HCT116 (cell line): ENCODE results near the gene ZBTB16. TPM values are rescaled to one million over a fixed set of nuclear protein-coding genes. Genes with fewer than 3 reads are reported as not detected.

ENCODE experiments used
- ATAC-seq: fragments of 200-7000 bp; cut with Tn5 transposase; 2 replicates; pipeline ENCODE4 v1.9.1; 2020; ENCODE audit warnings: mild to moderate bottlenecking, moderate library complexity
- BruUV-seq: library from RNA; stranded (reverse); fragments of 400-500 nt; replicated peaks from 2 replicates; lab custom pipeline; 2021; lab: Mats Ljungman, UMichigan
- CTCF ChIA-PET: fragments of 300-600 bp; sonication (Branson Sonifier 250); formaldehyde crosslinking; loops from one replicate; lab custom pipeline; 2021; ENCODE audit warnings: antibody characterized with exemption; lab: Charles Lee
- POLR2A ChIA-PET: fragments of 300-600, 350-600 bp; sonication (Branson Sonifier 250); formaldehyde crosslinking; loops from one replicate; lab custom pipeline; 2021; ENCODE audit warnings: antibody characterized with exemption; lab: Charles Lee
- RAD21 ChIA-PET, 2 experiments: fragments of 300-600 bp; sonication (Branson Sonifier 250); formaldehyde crosslinking; loops; one replicate each; lab custom pipeline; 2023; ENCODE audit warnings: low total read pairs in 2 of 2; ENCODE audit not compliant: uncharacterized antibody in 2 of 2, unreplicated experiment in 2 of 2, low non-redundant PET in 1 of 2; lab: Charles Lee
- DNase-seq: peaks from one replicate; pipeline ENCODE4 v3.0.0-alpha.2; 2010; ENCODE audit warnings: low read depth, low spot score
- H2AFZ ChIP-seq: fragments of 200-600 bp; shearing (Covaris generic), sonication (generic); 2 replicates; pipeline ENCODE4 v1.6.1; 2017; ENCODE audit warnings: low read depth, mixed run types, mixed read lengths, antibody characterized with exemption, low read length; ENCODE audit not compliant: poor library complexity, severe bottlenecking
- H3K27ac ChIP-seq: 2 replicates; pipeline ENCODE4 v1.5.1; 2012; ENCODE audit warnings: low read depth, low read length
- H3K27me3 ChIP-seq: fragments of 200-600 bp; sonication (generic); 2 replicates; pipeline ENCODE4 v1.6.1; 2016; ENCODE audit warnings: mixed run types, low read length, mixed read lengths; ENCODE audit not compliant: insufficient read depth
- H3K36me3 ChIP-seq, 2 experiments: fragments of 200-500 bp in 1 of 2; fragments of 200-600 bp in 1 of 2; sonication (Bioruptor generic) in 1 of 2; sonication (generic) in 1 of 2; 2 replicates each; pipeline versions ENCODE4 v1.5.1 to v1.6.1; 2014 to 2016; ENCODE audit warnings: low read length in 2 of 2, inconsistent platforms in 1 of 2, mixed read lengths in 1 of 2, mixed run types in 1 of 2; ENCODE audit not compliant: insufficient read depth in 2 of 2, control insufficient read depth in 1 of 2
- H3K4me1 ChIP-seq, 2 experiments: fragments of 200-600 bp in 1 of 2; sonication (generic) in 1 of 2; 2 replicates each; pipeline versions ENCODE4 v1.5.1 to v1.6.1; 2012 to 2017; ENCODE audit warnings: low read length in 2 of 2, inconsistent platforms in 1 of 2, mild to moderate bottlenecking in 1 of 2, mixed read lengths in 1 of 2, mixed run types in 1 of 2, moderate library complexity in 1 of 2; ENCODE audit not compliant: insufficient read depth in 2 of 2, control insufficient read depth in 1 of 2
- H3K4me2 ChIP-seq: fragments of 200-600 bp; sonication (generic); 2 replicates; pipeline ENCODE4 v1.6.1; 2017; ENCODE audit warnings: mixed run types, low read length, mixed read lengths
- H3K4me3 ChIP-seq, 2 experiments: fragments of 200-600 bp in 1 of 2; sonication (generic) in 1 of 2; replicated peaks in 1 of 2; 2 replicates each; pipeline ENCODE4 v1.5.1; 2011 to 2016; ENCODE audit warnings: low read length in 2 of 2, control low read depth in 1 of 2, low read depth in 1 of 2, mild to moderate bottlenecking in 1 of 2, mixed read lengths in 1 of 2, mixed run types in 1 of 2
- H3K79me2 ChIP-seq: fragments of 200-600 bp; sonication (generic); 2 replicates; pipeline ENCODE4 v1.6.1; 2017; ENCODE audit warnings: mild to moderate bottlenecking, mixed run types, low read length, moderate library complexity, mixed read lengths; ENCODE audit not compliant: insufficient read depth
- H3K9ac ChIP-seq: fragments of 200-600 bp; sonication (generic); 2 replicates; pipeline ENCODE4 v1.6.1; 2016; ENCODE audit warnings: low read length, mixed read lengths
- H3K9me2 ChIP-seq: fragments of 200-600 bp; sonication (generic), shearing (Covaris generic); 2 replicates; pipeline ENCODE4 v1.6.1; 2017; ENCODE audit warnings: mixed run types, mild to moderate bottlenecking, moderate library complexity; ENCODE audit not compliant: insufficient read depth
- H3K9me3 ChIP-seq, 2 experiments: fragments of 200-500 bp in 1 of 2; fragments of 200-600 bp in 1 of 2; sonication (Bioruptor generic) in 1 of 2; sonication (generic) in 1 of 2; 2 replicates each; pipeline ENCODE4 v1.6.1; 2014 to 2017; ENCODE audit warnings: low read length in 2 of 2, mixed read lengths in 2 of 2, inconsistent platforms in 1 of 2, low read depth in 1 of 2, mild to moderate bottlenecking in 1 of 2, mixed run types in 1 of 2, moderate library complexity in 1 of 2; ENCODE audit not compliant: control insufficient read depth in 1 of 2, insufficient read depth in 1 of 2
- H4K20me1 ChIP-seq: fragments of 200-600 bp; sonication (generic), shearing (Covaris generic); 2 replicates; pipeline ENCODE4 v1.6.1; 2017; ENCODE audit warnings: mixed run types, mild to moderate bottlenecking, moderate library complexity; ENCODE audit not compliant: insufficient read depth
- CBX3 ChIP-seq: IDR thresholded peaks from 2 replicates; pipeline ENCODE4 v1.6.1; 2012; ENCODE audit warnings: low read depth
- EGR1 ChIP-seq: IDR thresholded peaks from 2 replicates; pipeline ENCODE4 v1.6.1; 2012; ENCODE audit warnings: low read depth
- ELF1 ChIP-seq: IDR thresholded peaks from 2 replicates; pipeline ENCODE4 v1.6.1; 2012; ENCODE audit warnings: low read depth, borderline replicate concordance
- FOSL1 ChIP-seq: IDR thresholded peaks from 2 replicates; pipeline ENCODE4 v1.6.1; 2012; ENCODE audit warnings: low read depth
- JUND ChIP-seq: IDR thresholded peaks from 2 replicates; pipeline ENCODE4 v1.6.1; 2012
- POLR2A ChIP-seq: IDR thresholded peaks from 2 replicates; pipeline ENCODE4 v1.7.0; 2011; ENCODE audit warnings: borderline replicate concordance; ENCODE audit not compliant: insufficient read depth, insufficient read length; ENCODE audit errors: extremely low read depth
- POLR2AphosphoS5 ChIP-seq: IDR thresholded peaks from 2 replicates; pipeline ENCODE4 v1.6.1; 2011; ENCODE audit warnings: mild to moderate bottlenecking, low read depth, low read length, moderate library complexity
- SIN3A ChIP-seq: IDR thresholded peaks from 2 replicates; pipeline ENCODE4 v1.6.1; 2012; ENCODE audit warnings: low read depth
- SRF ChIP-seq: IDR thresholded peaks from 2 replicates; pipeline ENCODE4 v1.6.1; 2012; ENCODE audit warnings: low read depth
- TCF7L2 ChIP-seq: IDR thresholded peaks from 2 replicates; pipeline ENCODE4 v1.7.0; 2011; ENCODE audit warnings: borderline replicate concordance, inconsistent platforms; ENCODE audit not compliant: insufficient read depth, insufficient read length; ENCODE audit errors: extremely low read depth
- intact Hi-C: fragments of 100-400 bp; cut with micrococcal nuclease; formaldehyde crosslinking; loops from 2 replicates; pipeline ENCODE4 v1.10.0; 2022
- total RNA-seq: library from RNA; stranded (reverse); gene quantifications from one replicate; pipeline ENCODE4 v1.2.1, GENCODE V29; 2021; ENCODE audit not compliant: unreplicated experiment
- TF ChIP-seq, protein P1 (sequence below): IDR thresholded peaks from 2 replicates; pipeline ENCODE4 v1.6.1; 2012
- TF ChIP-seq, protein P2 (sequence below): IDR thresholded peaks from 2 replicates; pipeline ENCODE4 v1.6.1; 2012
- TF ChIP-seq, protein P3 (sequence below): IDR thresholded peaks from 2 replicates; pipeline ENCODE4 v1.6.1; 2012; ENCODE audit warnings: low read depth
- TF ChIP-seq, protein P4 (sequence below): IDR thresholded peaks from 2 replicates; pipeline ENCODE4 v1.6.1; 2011; ENCODE audit warnings: mild to moderate bottlenecking, low read length, moderate library complexity; ENCODE audit not compliant: insufficient replicate concordance; ENCODE audit errors: extremely low read depth

The ZBTB16 gene
- total RNA-seq, 1 experiment from 2014 or later: 0.30 TPM

GRCh38 chr11:114160894-114161293 lies 101.4 kb downstream of the ZBTB16 start:
- Histone ChIP-seq H3K9ac (no peak overlapping the region), H3K27ac (no peak overlapping the region), H3K4me3 (no peak overlapping the region), H3K79me2 (no peaks in the 10 kb centered on the region), H3K4me1 (peaks cover 17 to 21% of the 10 kb centered on the region in 2 experiments), H2AFZ (no peak overlapping the region), H3K4me2 (no peak overlapping the region)
- no peak for DNase-seq
- CTCF ChIA-PET: no interaction called here
- TF ChIP-seq FOSL1: no peak
- TF ChIP-seq POLR2A: no peak
- no peak for TF ChIP-seq SRF
- TF ChIP-seq, protein P1, sequence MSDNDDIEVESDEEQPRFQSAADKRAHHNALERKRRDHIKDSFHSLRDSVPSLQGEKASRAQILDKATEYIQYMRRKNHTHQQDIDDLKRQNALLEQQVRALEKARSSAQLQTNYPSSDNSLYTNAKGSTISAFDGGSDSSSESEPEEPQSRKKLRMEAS: no peak
- TF ChIP-seq, all 23 proteins: peak for 0
- ChIA-PET RAD21 (no interaction called here), POLR2A (no interaction called here)
- H3K36me3 ChIP-seq: no peaks in the 10 kb centered on the region
- no peaks in the 10 kb centered on the region for H4K20me1 ChIP-seq
- intact Hi-C loops: loop anchor here (5.0 to 10.0 kb wide), 2 partner anchors 124 to 256 kb away; partner anchors contain the start of gene HTR3B
- ATAC-seq: no peak
- no peaks in the 10 kb centered on the region for H3K9me2 ChIP-seq
- peaks cover 70% of the 10 kb centered on the region for H3K27me3 ChIP-seq
- H3K9me3 ChIP-seq: no peaks in the 10 kb centered on the region
- no TSS peak for BruUV-seq

- H3K9me2 ChIP-seq: no peaks in the 10 kb centered on the region
- no peak overlapping the region for H3K9ac ChIP-seq
- H3K9me3 ChIP-seq: no peaks in the 10 kb centered on the region
- DNase-seq (no peak), ATAC-seq (no peak)
- H2AFZ ChIP-seq: no peak overlapping the region
- no peak overlapping the region for H3K27ac ChIP-seq
- CTCF ChIA-PET: interaction anchor here (1.2 kb wide), 1 partner anchor 100 kb away, joined by 5 read pairs; no protein-coding TSS in a partner anchor
- no peaks in the 10 kb centered on the region for H3K79me2 ChIP-seq
- intact Hi-C loops: loop anchor here (5.0 to 10.0 kb wide), 2 partner anchors 124 to 257 kb away; partner anchors contain the start of gene HTR3B
- H3K27me3 ChIP-seq: peaks cover 77% of the 10 kb centered on the region
- H4K20me1 ChIP-seq: no peaks in the 10 kb centered on the region
- no peak overlapping the region for H3K4me2 ChIP-seq
- no TSS peak for BruUV-seq
- H3K36me3 ChIP-seq: no peaks in the 10 kb centered on the region
- no peak overlapping the region for H3K4me3 ChIP-seq
- RAD21 ChIA-PET: no interaction called here
- POLR2A ChIA-PET: no interaction called here
- H3K4me1 ChIP-seq: peaks cover 19 to 21% of the 10 kb centered on the region in 2 experiments
- TF ChIP-seq, protein P2, sequence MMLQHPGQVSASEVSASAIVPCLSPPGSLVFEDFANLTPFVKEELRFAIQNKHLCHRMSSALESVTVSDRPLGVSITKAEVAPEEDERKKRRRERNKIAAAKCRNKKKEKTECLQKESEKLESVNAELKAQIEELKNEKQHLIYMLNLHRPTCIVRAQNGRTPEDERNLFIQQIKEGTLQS: no peak
- TF ChIP-seq EGR1 (no peak), SIN3A (no peak), POLR2A (no peak), CBX3 (no peak), POLR2AphosphoS5 (no peak), TCF7L2 (no peak), ELF1 (no peak), JUND (no peak)
- TF ChIP-seq, protein P3, sequence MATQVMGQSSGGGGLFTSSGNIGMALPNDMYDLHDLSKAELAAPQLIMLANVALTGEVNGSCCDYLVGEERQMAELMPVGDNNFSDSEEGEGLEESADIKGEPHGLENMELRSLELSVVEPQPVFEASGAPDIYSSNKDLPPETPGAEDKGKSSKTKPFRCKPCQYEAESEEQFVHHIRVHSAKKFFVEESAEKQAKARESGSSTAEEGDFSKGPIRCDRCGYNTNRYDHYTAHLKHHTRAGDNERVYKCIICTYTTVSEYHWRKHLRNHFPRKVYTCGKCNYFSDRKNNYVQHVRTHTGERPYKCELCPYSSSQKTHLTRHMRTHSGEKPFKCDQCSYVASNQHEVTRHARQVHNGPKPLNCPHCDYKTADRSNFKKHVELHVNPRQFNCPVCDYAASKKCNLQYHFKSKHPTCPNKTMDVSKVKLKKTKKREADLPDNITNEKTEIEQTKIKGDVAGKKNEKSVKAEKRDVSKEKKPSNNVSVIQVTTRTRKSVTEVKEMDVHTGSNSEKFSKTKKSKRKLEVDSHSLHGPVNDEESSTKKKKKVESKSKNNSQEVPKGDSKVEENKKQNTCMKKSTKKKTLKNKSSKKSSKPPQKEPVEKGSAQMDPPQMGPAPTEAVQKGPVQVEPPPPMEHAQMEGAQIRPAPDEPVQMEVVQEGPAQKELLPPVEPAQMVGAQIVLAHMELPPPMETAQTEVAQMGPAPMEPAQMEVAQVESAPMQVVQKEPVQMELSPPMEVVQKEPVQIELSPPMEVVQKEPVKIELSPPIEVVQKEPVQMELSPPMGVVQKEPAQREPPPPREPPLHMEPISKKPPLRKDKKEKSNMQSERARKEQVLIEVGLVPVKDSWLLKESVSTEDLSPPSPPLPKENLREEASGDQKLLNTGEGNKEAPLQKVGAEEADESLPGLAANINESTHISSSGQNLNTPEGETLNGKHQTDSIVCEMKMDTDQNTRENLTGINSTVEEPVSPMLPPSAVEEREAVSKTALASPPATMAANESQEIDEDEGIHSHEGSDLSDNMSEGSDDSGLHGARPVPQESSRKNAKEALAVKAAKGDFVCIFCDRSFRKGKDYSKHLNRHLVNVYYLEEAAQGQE: no peak
- TF ChIP-seq, protein P4, sequence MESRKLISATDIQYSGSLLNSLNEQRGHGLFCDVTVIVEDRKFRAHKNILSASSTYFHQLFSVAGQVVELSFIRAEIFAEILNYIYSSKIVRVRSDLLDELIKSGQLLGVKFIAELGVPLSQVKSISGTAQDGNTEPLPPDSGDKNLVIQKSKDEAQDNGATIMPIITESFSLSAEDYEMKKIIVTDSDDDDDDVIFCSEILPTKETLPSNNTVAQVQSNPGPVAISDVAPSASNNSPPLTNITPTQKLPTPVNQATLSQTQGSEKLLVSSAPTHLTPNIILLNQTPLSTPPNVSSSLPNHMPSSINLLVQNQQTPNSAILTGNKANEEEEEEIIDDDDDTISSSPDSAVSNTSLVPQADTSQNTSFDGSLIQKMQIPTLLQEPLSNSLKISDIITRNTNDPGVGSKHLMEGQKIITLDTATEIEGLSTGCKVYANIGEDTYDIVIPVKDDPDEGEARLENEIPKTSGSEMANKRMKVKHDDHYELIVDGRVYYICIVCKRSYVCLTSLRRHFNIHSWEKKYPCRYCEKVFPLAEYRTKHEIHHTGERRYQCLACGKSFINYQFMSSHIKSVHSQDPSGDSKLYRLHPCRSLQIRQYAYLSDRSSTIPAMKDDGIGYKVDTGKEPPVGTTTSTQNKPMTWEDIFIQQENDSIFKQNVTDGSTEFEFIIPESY: no peak
Measured at GRCh38 chr11:114161486-114162250, 102.2 kb downstream of the ZBTB16 start.
